Kidney (tissue), 14 donors: ENCODE results near the gene TSPAN31. TPM values are rescaled to one million over a fixed set of nuclear protein-coding genes. Genes with fewer than 3 reads are reported as not detected.

ENCODE experiments used
- DNase-seq, 5 donors: peaks; one replicate each; pipeline ENCODE4 v3.0.0-alpha.2; 2013 to 2020
- FAIRE-seq: peaks from 2 replicates; lab custom pipeline; 2012; peaks lifted over from hg19 to GRCh38; lab: Jason Lieb, UNC
- H3K27ac ChIP-seq, 2 donors: one replicate each; pipeline ENCODE4 v1.7.0; 2013; ENCODE audit warnings: low read depth in 2 of 2, low read length in 2 of 2, inconsistent platforms in 1 of 2
- H3K27me3 ChIP-seq: one replicate; pipeline ENCODE4 v1.7.1; 2013; ENCODE audit warnings: low read length, inconsistent platforms; ENCODE audit not compliant: control insufficient read depth, insufficient read depth
- H3K36me3 ChIP-seq, 3 donors: one replicate each; pipeline versions ENCODE4 v1.7.0 to v1.7.1; 2013; ENCODE audit warnings: low read length in 3 of 3, control low read depth in 1 of 3, inconsistent platforms in 1 of 3; ENCODE audit not compliant: insufficient read depth in 3 of 3, control insufficient read depth in 2 of 3
- H3K4me1 ChIP-seq, 3 donors: one replicate each; pipeline versions ENCODE4 v1.7.0 to v1.7.1; 2013; ENCODE audit warnings: low read length in 3 of 3, inconsistent platforms in 1 of 3, low read depth in 1 of 3; ENCODE audit not compliant: control insufficient read depth in 2 of 3, insufficient read depth in 2 of 3
- H3K4me3 ChIP-seq, 3 donors: one replicate each; pipeline versions ENCODE4 v1.7.0 to v1.8.1; 2013; ENCODE audit warnings: low read length in 3 of 3, control low read depth in 1 of 3, inconsistent platforms in 1 of 3
- H3K9ac ChIP-seq, 3 donors: one replicate each; pipeline versions ENCODE4 v1.7.0 to v1.7.1; 2013; ENCODE audit warnings: low read length in 3 of 3, control low read depth in 1 of 3, inconsistent platforms in 1 of 3
- H3K9me3 ChIP-seq, 3 donors: one replicate each; pipeline versions ENCODE4 v1.7.0 to v1.7.1; 2013; ENCODE audit warnings: low read length in 3 of 3, control low read depth in 1 of 3, inconsistent platforms in 1 of 3; ENCODE audit not compliant: control insufficient read depth in 2 of 3, insufficient read depth in 1 of 3
- CTCF ChIP-seq: IDR thresholded peaks from 3 replicates; pipeline ENCODE4 v1.5.1; 2012; ENCODE audit warnings: mild to moderate bottlenecking, moderate library complexity, borderline replicate concordance; ENCODE audit not compliant: insufficient read depth; ENCODE audit errors: extremely low read depth
- intact Hi-C: fragments of 100-400 bp; cut with DNase I; formaldehyde crosslinking; loops from one replicate; pipeline ENCODE4 v1.11.1; 2022
- polyA plus RNA-seq: library from polyadenylated mRNA; stranded (reverse); fragments of 350-450 nt; fragmentation: Illumina TruSeq; extraction: RNeasy Lipid Tissue Mini Kit (QIAGEN cat#74804); gene quantifications from one replicate; pipeline ENCODE4 v1.2.3, GENCODE V29; 2014; ENCODE audit warnings: low read depth, low replicate concordance; ENCODE audit not compliant: insufficient read depth
- total RNA-seq: library from RNA; stranded (reverse); fragmentation: NEBNext Ultra II Directional; extraction: Animal tissue kit (Norgen Biotek cat#: 25700); gene quantifications from one replicate; pipeline ENCODE4 v1.2.1, GENCODE V29; 2021
- donor health status: control.
- donor health status: control.
- donor health status: control.
- donor health status: control.
- donor health status: control.
- donor health status: DM: yes; HTN: yes; CAD: no.
- donor health status: Normal renal cell carcinoma (clear cell type).

Gene TSPAN31
- total and polyA plus RNA-seq, 2 donors from 2014 or later = 53.3 to 60.1 TPM

- no peak for TF ChIP-seq CTCF
- no peaks in the 10 kb centered on the region for H3K36me3 ChIP-seq
- H3K27ac ChIP-seq = no peak overlapping the region
- peaks cover 0 to 14% (median 2%) of the 10 kb centered on the region in 3 donors for H3K4me1 ChIP-seq
- intact Hi-C loops = no loop called here
- no peaks in the 10 kb centered on the region for H3K9me3 ChIP-seq
- no peak overlapping the region for H3K9ac ChIP-seq
- H3K4me3 ChIP-seq = no peak overlapping the region
- FAIRE-seq (no peak), DNase-seq (peak in 1 of 5 donors; percentile 13)
- H3K27me3 ChIP-seq = peaks cover 31% of the 10 kb centered on the region
Observed at GRCh38 chr12:57731411-57732080, 13.3 kb upstream of the TSPAN31 start.

GRCh38 chr12:57732270-57732669 lies 12.6 kb upstream of the TSPAN31 start:
- Histone ChIP-seq H3K9ac (no peak overlapping the region), H3K27me3 (peaks cover 34% of the 10 kb centered on the region), H3K9me3 (no peaks in the 10 kb centered on the region), H3K4me3 (no peak overlapping the region), H3K4me1 (peaks cover 0 to 7% (median 4%) of the 10 kb centered on the region in 3 donors), H3K36me3 (no peaks in the 10 kb centered on the region), H3K27ac (no peak overlapping the region)
- no peak for TF ChIP-seq CTCF
- DNase-seq = peak in 1 of 5 donors; percentile 29
- intact Hi-C loops = no loop called here
- no peak for FAIRE-seq

GRCh38 chr12:57732726-57733593 lies 11.9 kb upstream of the TSPAN31 start:
- DNase-seq (peak in 1 of 5 donors; percentile 23), FAIRE-seq (no peak)
- no peak overlapping the region for H3K27ac ChIP-seq
- peaks cover 35% of the 10 kb centered on the region for H3K27me3 ChIP-seq
- peaks cover 0 to 5% (median 4%) of the 10 kb centered on the region in 3 donors for H3K4me1 ChIP-seq
- no peak for TF ChIP-seq CTCF
- intact Hi-C loops = no loop called here
- H3K9me3 ChIP-seq = no peaks in the 10 kb centered on the region
- H3K9ac ChIP-seq = no peak overlapping the region
- H3K4me3 ChIP-seq = no peak overlapping the region
- H3K36me3 ChIP-seq = no peaks in the 10 kb centered on the region
